Esophagus squamous epithelium (tissue), 5 donors: ENCODE results near the gene LONRF2. TPM values are rescaled to one million over a fixed set of nuclear protein-coding genes. Genes with fewer than 3 reads are reported as not detected.

Experiments used
- DNase-seq: peaks from one replicate; lab custom pipeline; 2025; lab: John Stamatoyannopoulos, UW
- H3K27ac ChIP-seq, 4 donors: fragments of 200-600 bp; sonication (generic); one replicate each; pipeline ENCODE4 v1.5.1; 2016 to 2019; ENCODE audit warnings: mild to moderate bottlenecking in 1 of 4
- H3K27me3 ChIP-seq, 4 donors: fragments of 200-600 bp; sonication (generic); 1 replicate in 3 of 4; 2 replicates in 1 of 4; pipeline versions ENCODE4 v1.5.1 to v1.6.0; 2017 to 2021; ENCODE audit warnings: antibody characterized with exemption in 1 of 4
- H3K36me3 ChIP-seq, 3 donors: fragments of 200-600 bp; sonication (generic); one replicate each; pipeline ENCODE4 v1.5.1; 2016 to 2019
- H3K4me1 ChIP-seq, 3 donors: fragments of 200-600 bp; sonication (generic); one replicate each; pipeline ENCODE4 v1.5.1; 2017 to 2019
- H3K4me3 ChIP-seq, 4 donors: fragments of 200-600 bp; sonication (generic); 1 replicate in 3 of 4; 2 replicates in 1 of 4; pipeline ENCODE4 v1.5.1; 2016 to 2019; ENCODE audit warnings: mild to moderate bottlenecking in 2 of 4, moderate library complexity in 1 of 4
- H3K9me3 ChIP-seq, 3 donors: fragments of 200-600 bp; sonication (generic); one replicate each; pipeline ENCODE4 v1.5.1; 2016 to 2019
- CTCF ChIP-seq, 6 experiments: fragments of 450-650 bp in 4 of 6; fragments of 200-600 bp in 2 of 6; sonication (generic) in 2 of 6; IDR thresholded peaks; one replicate each; pipeline ENCODE4 v1.5.1; 2016 to 2019; ENCODE audit warnings: antibody characterized with exemption in 6 of 6, mild to moderate bottlenecking in 4 of 6, moderate library complexity in 4 of 6
- POLR2A ChIP-seq, 4 donors: fragments of 450-650 bp; IDR thresholded peaks; one replicate each; pipeline ENCODE4 v1.6.1; 2017; ENCODE audit warnings: antibody characterized with exemption in 4 of 4, mild to moderate bottlenecking in 4 of 4, moderate library complexity in 3 of 4
- WGBS, 2 donors: methylation state at CpG; one replicate each; pipeline ENCODE4 v1.1.5; 2018; 5-methylcytosine and 5-hydroxymethylcytosine counted together
- intact Hi-C: fragments of 100-400 bp; cut with DNase I; formaldehyde crosslinking; loops from one replicate; pipeline ENCODE4 v1.15.0; 2022
- total RNA-seq, 4 donors: library from RNA; depleted of rRNA; stranded (reverse); fragments of >200 nt; gene quantifications; one replicate each; pipeline ENCODE4 v1.1.0, GENCODE V29; 2016
- donor health status: DM: yes; HTN: yes; CAD: no.

Gene LONRF2
- total RNA-seq, 4 donors from 2014 or later = 0.42 to 6.1 (median 1.0) TPM

- intact Hi-C loops = no loop called here
- H3K27ac ChIP-seq = no peak overlapping the region
Measured at GRCh38 chr2:100271210-100271609, 51.1 kb downstream of the LONRF2 start.

GRCh38 chr2:100270381-100271146 is 51.7 kb downstream of the LONRF2 start:
- 78 to 88% methylated on average over 8 to 9 of the region's 9 CpGs for WGBS, 2 donors
- H3K36me3 ChIP-seq = no peaks in the 10 kb centered on the region
- intact Hi-C loops = no loop called here
- no peak overlapping the region for H3K27ac ChIP-seq
- H3K4me3 ChIP-seq = no peak overlapping the region
- DNase-seq = no peak
- TF ChIP-seq POLR2A (IDR thresholded peaks at IDR 0.05) = no peak
- no peak for TF ChIP-seq CTCF (IDR thresholded peaks at IDR 0.05)
- H3K4me1 ChIP-seq = no peaks in the 10 kb centered on the region
- no peaks in the 10 kb centered on the region for H3K27me3 ChIP-seq
- no peaks in the 10 kb centered on the region for H3K9me3 ChIP-seq

More at GRCh38 chr2:100271210-100271609, 51.1 kb downstream of the LONRF2 start:
- Histone ChIP-seq H3K4me3 (no peak overlapping the region), H3K27me3 (no peaks in the 10 kb centered on the region), H3K36me3 (no peaks in the 10 kb centered on the region), H3K4me1 (no peaks in the 10 kb centered on the region), H3K9me3 (no peaks in the 10 kb centered on the region)
- DNase-seq = no peak
- WGBS, 2 donors = 86 to 96% methylated on average over 5 of the region's 5 CpGs
- TF ChIP-seq POLR2A (IDR thresholded peaks at IDR 0.05) (no peak), CTCF (IDR thresholded peaks at IDR 0.05) (no peak)

- Histone ChIP-seq H3K4me3 (no peak overlapping the region), H3K27me3 (no peaks in the 10 kb centered on the region), H3K27ac (no peak overlapping the region), H3K9me3 (no peaks in the 10 kb centered on the region), H3K36me3 (no peaks in the 10 kb centered on the region), H3K4me1 (no peaks in the 10 kb centered on the region)
- TF ChIP-seq CTCF (IDR thresholded peaks at IDR 0.05) (no peak), POLR2A (IDR thresholded peaks at IDR 0.05) (no peak)
- 72 to 100% methylated on average over 3 to 5 of the region's 5 CpGs for WGBS, 2 donors
- no peak for DNase-seq
- intact Hi-C loops = no loop called here
Measured at GRCh38 chr2:100269889-100270288, 52.4 kb downstream of the LONRF2 start.

- no peak for TF ChIP-seq POLR2A (IDR thresholded peaks at IDR 0.05)
- no peak for TF ChIP-seq CTCF (IDR thresholded peaks at IDR 0.05)
- DNase-seq = no peak
- no peak overlapping the region for H3K27ac ChIP-seq
- WGBS, 2 donors = 72 to 77% methylated on average over 4 of the region's 4 CpGs
- H3K36me3 ChIP-seq = no peaks in the 10 kb centered on the region
- no peak overlapping the region for H3K4me3 ChIP-seq
- intact Hi-C loops = no loop called here
- H3K4me1 ChIP-seq = no peaks in the 10 kb centered on the region
- no peaks in the 10 kb centered on the region for H3K9me3 ChIP-seq
- no peaks in the 10 kb centered on the region for H3K27me3 ChIP-seq
Measured at GRCh38 chr2:100268986-100269385, 53.3 kb downstream of the LONRF2 start.

- 57 to 64% methylated on average over 2 of the region's 2 CpGs for WGBS, 2 donors
- TF ChIP-seq POLR2A (IDR thresholded peaks at IDR 0.05) (no peak), CTCF (IDR thresholded peaks at IDR 0.05) (no peak)
- intact Hi-C loops = no loop called here
Measured at GRCh38 chr2:100267751-100268150, 54.5 kb downstream of the LONRF2 start.

More at GRCh38 chr2:100267751-100268150, 54.5 kb downstream of the LONRF2 start:
- Histone ChIP-seq H3K36me3 (no peaks in the 10 kb centered on the region), H3K27me3 (no peaks in the 10 kb centered on the region), H3K4me1 (no peaks in the 10 kb centered on the region), H3K27ac (no peak overlapping the region), H3K4me3 (no peak overlapping the region), H3K9me3 (no peaks in the 10 kb centered on the region)
- no peak for DNase-seq
